SK-N-SH (cell line): ENCODE data around the gene ZBTB22. TPM values are rescaled to one million over a fixed set of nuclear protein-coding genes. Genes with fewer than 3 reads are reported as not detected.

ENCODE experiments used
- CTCF ChIA-PET: fragments of 300-600, 350-600 bp; formaldehyde crosslinking; extraction: SDS; loops from one replicate; lab custom pipeline; 2021; lab: Yijun Ruan, JAX
- POLR2A ChIA-PET: fragments of 350-600 bp; sonication (Branson Sonifier 250); formaldehyde crosslinking; extraction: SDS; loops from one replicate; lab custom pipeline; 2020; ENCODE audit warnings: antibody characterized with exemption, inconsistent platforms; lab: Yijun Ruan, JAX
- DNase-seq: peaks from one replicate; pipeline ENCODE4 v3.0.0; 2012
- H2AFZ ChIP-seq: fragments of 200-600 bp; sonication (generic); 2 replicates; pipeline ENCODE4 v1.8.1; 2016; ENCODE audit warnings: antibody characterized with exemption, mild to moderate bottlenecking, low read depth
- H3F3A ChIP-seq: fragments of 200-600 bp; sonication (generic); replicated peaks from 2 replicates; pipeline ENCODE3; 2016; ENCODE audit warnings: antibody characterized with exemption, mild to moderate bottlenecking; ENCODE audit not compliant: insufficient read depth
- H3K27ac ChIP-seq, 2 experiments: fragments of 200-500 bp in 1 of 2; fragments of 200-600 bp in 1 of 2; sonication (Bioruptor generic) in 1 of 2; sonication (generic), shearing (Covaris generic) in 1 of 2; 2 replicates each; pipeline versions ENCODE4 v1.5.1 to v1.6.1; 2014 to 2016; ENCODE audit warnings: low read depth in 2 of 2, inconsistent platforms in 1 of 2, low read length in 1 of 2, mild to moderate bottlenecking in 1 of 2, mixed read lengths in 1 of 2
- H3K27me3 ChIP-seq: fragments of 200-600 bp; sonication (generic), shearing (Covaris generic); 2 replicates; pipeline ENCODE4 v1.6.1; 2016; ENCODE audit warnings: mixed run types; ENCODE audit not compliant: insufficient read depth
- H3K36me3 ChIP-seq, 2 experiments: fragments of 200-500 bp in 1 of 2; fragments of 200-600 bp in 1 of 2; sonication (Bioruptor generic) in 1 of 2; sonication (generic) in 1 of 2; replicated peaks in 1 of 2; 2 replicates each; pipeline versions ENCODE3 to v1.5.1; 2014 to 2016; ENCODE audit warnings: low read length in 1 of 2, mild to moderate bottlenecking in 1 of 2; ENCODE audit not compliant: insufficient read depth in 2 of 2, control insufficient read depth in 1 of 2
- H3K4me1 ChIP-seq, 2 experiments: fragments of 200-500 bp in 1 of 2; fragments of 200-600 bp in 1 of 2; sonication (Bioruptor generic) in 1 of 2; sonication (generic), shearing (Covaris generic) in 1 of 2; 2 replicates each; pipeline versions ENCODE4 v1.5.1 to v1.6.1; 2014 to 2016; ENCODE audit warnings: low read depth in 1 of 2, low read length in 1 of 2, mixed run types in 1 of 2; ENCODE audit not compliant: insufficient read depth in 2 of 2, control insufficient read depth in 1 of 2
- H3K4me2 ChIP-seq: fragments of 200-600 bp; sonication (generic), shearing (Covaris generic); 2 replicates; pipeline ENCODE4 v1.6.1; 2017; ENCODE audit warnings: mixed run types
- H3K4me3 ChIP-seq, 2 experiments: fragments of 200-500 bp in 1 of 2; fragments of 200-600 bp in 1 of 2; sonication (Bioruptor generic) in 1 of 2; sonication (generic), shearing (Covaris generic) in 1 of 2; 2 replicates each; pipeline versions ENCODE4 v1.5.1 to v1.8.1; 2014 to 2016; ENCODE audit warnings: low read depth in 2 of 2, inconsistent platforms in 1 of 2, low read length in 1 of 2, mild to moderate bottlenecking in 1 of 2, mixed read lengths in 1 of 2, moderate library complexity in 1 of 2
- H3K79me2 ChIP-seq: fragments of 200-600 bp; sonication (generic); 2 replicates; pipeline ENCODE4 v1.8.1; 2017; ENCODE audit warnings: mild to moderate bottlenecking; ENCODE audit not compliant: insufficient read depth
- H3K9ac ChIP-seq: fragments of 200-600 bp; sonication (generic); 2 replicates; pipeline ENCODE4 v1.6.1; 2017; ENCODE audit warnings: mixed run types
- H3K9me2 ChIP-seq: fragments of 200-600 bp; sonication (generic); 2 replicates; pipeline ENCODE4 v1.6.1; 2017; ENCODE audit warnings: mixed run types
- H3K9me3 ChIP-seq: fragments of 200-600 bp; sonication (generic); 2 replicates; pipeline ENCODE4 v1.6.1; 2017; ENCODE audit warnings: mixed run types, mild to moderate bottlenecking, moderate library complexity
- H4K20me1 ChIP-seq: fragments of 200-600 bp; sonication (generic); 2 replicates; pipeline ENCODE4 v1.6.1; 2017; ENCODE audit warnings: mild to moderate bottlenecking, mixed run types; ENCODE audit not compliant: insufficient read depth
- CHD2 ChIP-seq: fragments of 150-350 bp; IDR thresholded peaks from 2 replicates; pipeline ENCODE4 v1.6.1; 2018; ENCODE audit warnings: low read length; ENCODE audit not compliant: partially characterized antibody
- ELF1 ChIP-seq: IDR thresholded peaks from 2 replicates; pipeline ENCODE4 v1.4.0; 2012
- EZH2phosphoT487 ChIP-seq: fragments of 200-600 bp; sonication (generic); IDR thresholded peaks from 2 replicates; pipeline ENCODE4 v1.6.1; 2017; ENCODE audit warnings: low read depth, mixed run types, mild to moderate bottlenecking, antibody characterized with exemption, moderate library complexity, borderline replicate concordance
- FOSL2 ChIP-seq: IDR thresholded peaks from 2 replicates; pipeline ENCODE4 v1.4.0; 2012; ENCODE audit warnings: low read depth, mild to moderate bottlenecking, moderate library complexity, borderline replicate concordance
- FOXJ3 ChIP-seq: sonication (generic); formaldehyde crosslinking; IDR thresholded peaks from 2 replicates; pipeline ENCODE4 v1.5.1; 2020; ENCODE audit warnings: mild to moderate bottlenecking, missing genetic modification reagents
- FOXM1 ChIP-seq: IDR thresholded peaks from 2 replicates; pipeline ENCODE4 v1.4.0; 2012; ENCODE audit warnings: low read depth, mild to moderate bottlenecking
- GABPA ChIP-seq: IDR thresholded peaks from 2 replicates; pipeline ENCODE4 v1.4.0; 2012; ENCODE audit warnings: low read depth, mild to moderate bottlenecking
- GATA2 ChIP-seq: sonication (generic); formaldehyde crosslinking; IDR thresholded peaks from 2 replicates; pipeline ENCODE4 v1.5.0; 2020; ENCODE audit warnings: mild to moderate bottlenecking, missing genetic modification reagents
- JUND ChIP-seq: IDR thresholded peaks from 2 replicates; pipeline ENCODE4 v1.4.0; 2012
- MAX ChIP-seq: IDR thresholded peaks from 2 replicates; pipeline ENCODE4 v1.4.0; 2012; ENCODE audit warnings: low read depth
- MEF2A ChIP-seq: IDR thresholded peaks from 2 replicates; pipeline ENCODE4 v1.4.0; 2012; ENCODE audit warnings: low read depth, borderline replicate concordance
- MXI1 ChIP-seq: IDR thresholded peaks from 2 replicates; pipeline ENCODE4 v1.6.1; 2012; ENCODE audit warnings: mild to moderate bottlenecking, low read depth, low read length, improper control_type of control experiment
- PBX3 ChIP-seq: IDR thresholded peaks from 2 replicates; pipeline ENCODE4; 2012
- POLR2AphosphoS5 ChIP-seq: IDR thresholded peaks from 2 replicates; pipeline ENCODE4 v1.6.1; 2012; ENCODE audit warnings: low read depth, low read length
- RAD21 ChIP-seq: IDR thresholded peaks from 2 replicates; pipeline ENCODE4 v1.6.1; 2012; ENCODE audit warnings: mild to moderate bottlenecking, low read length
- RFX5 ChIP-seq: IDR thresholded peaks from 2 replicates; pipeline ENCODE4 v1.6.1; 2012; ENCODE audit warnings: mild to moderate bottlenecking, improper control_type of control experiment, low read length
- SMC3 ChIP-seq: IDR thresholded peaks from 2 replicates; pipeline ENCODE4 v1.6.1; 2012; ENCODE audit warnings: low read depth, low read length, improper control_type of control experiment
- TAF1 ChIP-seq: IDR thresholded peaks from 2 replicates; pipeline ENCODE4 v1.6.1; 2012; ENCODE audit warnings: low read depth, mild to moderate bottlenecking, low read length, moderate library complexity, borderline replicate concordance
- TCF12 ChIP-seq: IDR thresholded peaks from 2 replicates; pipeline ENCODE4 v1.4.0; 2012
- TEAD4 ChIP-seq: IDR thresholded peaks from 2 replicates; pipeline ENCODE4 v1.4.0; 2012; ENCODE audit warnings: mild to moderate bottlenecking, borderline replicate concordance; ENCODE audit not compliant: insufficient read depth
- USF2 ChIP-seq: fragments of 150-350 bp; IDR thresholded peaks from 2 replicates; pipeline ENCODE4 v1.6.1; 2017; ENCODE audit warnings: antibody characterized with exemption, low read length, low read depth, borderline replicate concordance
- YY1 ChIP-seq: IDR thresholded peaks from 2 replicates; pipeline ENCODE4 v1.4.0; 2012; ENCODE audit warnings: low read depth, mild to moderate bottlenecking
- WGBS: methylation state at CpG from one replicate; pipeline ENCODE4 v1.1.6; 2017; ENCODE audit warnings: low lambda C conversion rate; 5-methylcytosine and 5-hydroxymethylcytosine counted together
- polyA plus RNA-seq, 3 experiments: library from polyadenylated mRNA; depleted of rRNA; stranded (reverse); fragments of >200 nt; gene quantifications; 2 replicates each; pipeline ENCODE4 v1.2.3, GENCODE V29; 2012
- TF ChIP-seq, protein P1 (sequence below): fragments of 200-600 bp; sonication (generic); IDR thresholded peaks from 2 replicates; pipeline ENCODE4 v1.6.1; 2017; ENCODE audit warnings: antibody characterized with exemption, mild to moderate bottlenecking, moderate library complexity
- TF ChIP-seq, protein P2 (sequence below): IDR thresholded peaks from 2 replicates; pipeline ENCODE4 v1.4.0; 2012; ENCODE audit warnings: low read depth, borderline replicate concordance

The ZBTB22 gene, protein sequence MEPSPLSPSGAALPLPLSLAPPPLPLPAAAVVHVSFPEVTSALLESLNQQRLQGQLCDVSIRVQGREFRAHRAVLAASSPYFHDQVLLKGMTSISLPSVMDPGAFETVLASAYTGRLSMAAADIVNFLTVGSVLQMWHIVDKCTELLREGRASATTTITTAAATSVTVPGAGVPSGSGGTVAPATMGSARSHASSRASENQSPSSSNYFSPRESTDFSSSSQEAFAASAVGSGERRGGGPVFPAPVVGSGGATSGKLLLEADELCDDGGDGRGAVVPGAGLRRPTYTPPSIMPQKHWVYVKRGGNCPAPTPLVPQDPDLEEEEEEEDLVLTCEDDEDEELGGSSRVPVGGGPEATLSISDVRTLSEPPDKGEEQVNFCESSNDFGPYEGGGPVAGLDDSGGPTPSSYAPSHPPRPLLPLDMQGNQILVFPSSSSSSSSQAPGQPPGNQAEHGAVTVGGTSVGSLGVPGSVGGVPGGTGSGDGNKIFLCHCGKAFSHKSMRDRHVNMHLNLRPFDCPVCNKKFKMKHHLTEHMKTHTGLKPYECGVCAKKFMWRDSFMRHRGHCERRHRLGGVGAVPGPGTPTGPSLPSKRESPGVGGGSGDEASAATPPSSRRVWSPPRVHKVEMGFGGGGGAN
- 19.5 and 22.2 TPM in 2 replicates for polyA plus RNA-seq (2012; rRNA removed)
- 11.9 and 17.3 TPM in 2 replicates for polyA plus RNA-seq (2012; cell fraction: cytosol; rRNA removed)
- polyA plus RNA-seq (2012; cell fraction: nucleus; rRNA removed) = 22.8 and 24.0 TPM in 2 replicates

GRCh38 chr6:33317669-33318425 lies at the start of gene ZBTB22:
ZBTB22 (minus strand) TSS chr6:33317744; CDS start chr6:33316916, 828 bp downstream.
- Histone ChIP-seq H3K9ac (peak within 1 kb of the TSS; percentile 60; the same call in 1 of the 2 replicates), H3F3A (peaks cover 43% of the 10 kb centered on the region), H3K27ac (peak within 1 kb of the TSS; percentile 88 to 95), H3K9me3 (no peaks in the 10 kb centered on the region), H2AFZ (peak within 1 kb of the TSS; percentile 28), H3K4me3 (peak within 1 kb of the TSS; percentile 56), H3K36me3 (peaks cover 19 to 27% of the 10 kb centered on the region in 2 experiments), H4K20me1 (no peaks in the 10 kb centered on the region), H3K4me1 (peaks cover 29 to 53% of the 10 kb centered on the region in 2 experiments; a peak in 3 of 4 replicates), H3K27me3 (no peaks in the 10 kb centered on the region), H3K79me2 (peaks cover 64% of the 10 kb centered on the region), H3K4me2 (peak within 1 kb of the TSS; percentile 99), H3K9me2 (no peaks in the 10 kb centered on the region)
- 2% methylated on average over 37 of the region's 44 CpGs for WGBS
- ChIA-PET POLR2A (interaction anchor here (0.8 to 1.9 kb wide), 7 partner anchors 9 to 346 kb away, joined by 3 to 11 read pairs (median 6); partner anchors contain the start of genes B3GALT4, PFDN6, RPS18 and VPS52), CTCF (interaction anchor here (0.7 to 4.5 kb wide), 9 partner anchors 18 to 408 kb away, joined by 3 to 16 read pairs (median 4); partner anchors contain the start of genes RPS18 and VPS52)
- DNase-seq = peak; percentile 92
- peak; percentile 20 for TF ChIP-seq CHD2
- no peak for TF ChIP-seq FOSL2
- TF ChIP-seq TCF12 = no peak
- no peak for TF ChIP-seq EZH2phosphoT487
- peak; percentile 50; the same call in 1 of the 2 replicates for TF ChIP-seq MXI1
- TF ChIP-seq ELF1 = no peak
- peak; percentile 84 for TF ChIP-seq RFX5
- TF ChIP-seq, protein P1, sequence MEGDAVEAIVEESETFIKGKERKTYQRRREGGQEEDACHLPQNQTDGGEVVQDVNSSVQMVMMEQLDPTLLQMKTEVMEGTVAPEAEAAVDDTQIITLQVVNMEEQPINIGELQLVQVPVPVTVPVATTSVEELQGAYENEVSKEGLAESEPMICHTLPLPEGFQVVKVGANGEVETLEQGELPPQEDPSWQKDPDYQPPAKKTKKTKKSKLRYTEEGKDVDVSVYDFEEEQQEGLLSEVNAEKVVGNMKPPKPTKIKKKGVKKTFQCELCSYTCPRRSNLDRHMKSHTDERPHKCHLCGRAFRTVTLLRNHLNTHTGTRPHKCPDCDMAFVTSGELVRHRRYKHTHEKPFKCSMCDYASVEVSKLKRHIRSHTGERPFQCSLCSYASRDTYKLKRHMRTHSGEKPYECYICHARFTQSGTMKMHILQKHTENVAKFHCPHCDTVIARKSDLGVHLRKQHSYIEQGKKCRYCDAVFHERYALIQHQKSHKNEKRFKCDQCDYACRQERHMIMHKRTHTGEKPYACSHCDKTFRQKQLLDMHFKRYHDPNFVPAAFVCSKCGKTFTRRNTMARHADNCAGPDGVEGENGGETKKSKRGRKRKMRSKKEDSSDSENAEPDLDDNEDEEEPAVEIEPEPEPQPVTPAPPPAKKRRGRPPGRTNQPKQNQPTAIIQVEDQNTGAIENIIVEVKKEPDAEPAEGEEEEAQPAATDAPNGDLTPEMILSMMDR = no peak
- TF ChIP-seq GATA2 = no peak
- TF ChIP-seq, protein P2, sequence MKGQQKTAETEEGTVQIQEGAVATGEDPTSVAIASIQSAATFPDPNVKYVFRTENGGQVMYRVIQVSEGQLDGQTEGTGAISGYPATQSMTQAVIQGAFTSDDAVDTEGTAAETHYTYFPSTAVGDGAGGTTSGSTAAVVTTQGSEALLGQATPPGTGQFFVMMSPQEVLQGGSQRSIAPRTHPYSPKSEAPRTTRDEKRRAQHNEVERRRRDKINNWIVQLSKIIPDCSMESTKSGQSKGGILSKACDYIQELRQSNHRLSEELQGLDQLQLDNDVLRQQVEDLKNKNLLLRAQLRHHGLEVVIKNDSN = no peak
- TF ChIP-seq TAF1 = peak; percentile 81; the same call in 1 of the 2 replicates
- peak; percentile 83 for TF ChIP-seq YY1
- no peak for TF ChIP-seq TEAD4
- no peak; the same call in 1 of the 2 replicates for TF ChIP-seq JUND
- no peak for TF ChIP-seq RAD21
- no peak for TF ChIP-seq GABPA
- no peak for TF ChIP-seq FOXM1
- TF ChIP-seq MAX = peak; percentile 70
- TF ChIP-seq FOXJ3 (CRISPR knock-in tag) = no peak
- no peak for TF ChIP-seq USF2
- peak; percentile 37; the same call in 1 of the 2 replicates for TF ChIP-seq PBX3
- peak; percentile 78 for TF ChIP-seq POLR2AphosphoS5
- no peak for TF ChIP-seq SMC3
- TF ChIP-seq MEF2A = no peak
